HG03135 (cell line): ENCODE results near the gene ESRRB.
"Not testable (repeated sequence)": the region's sequence is repeated elsewhere in the genome, so short reads cannot be mapped to it uniquely, and the experiment has no call there.

ENCODE experiments used
- ATAC-seq: cut with Tn5 transposase; IDR thresholded peaks from one replicate; pipeline ENCODE4 v1.9.1; 2021; ENCODE audit warnings: mild to moderate bottlenecking, moderate library complexity; ENCODE audit not compliant: unreplicated experiment

ESRRB gene

GRCh38 chr14:76536636-76537035 is 160.7 kb downstream of the ESRRB start:
- not testable (repeated sequence) for ATAC-seq

DNA sequence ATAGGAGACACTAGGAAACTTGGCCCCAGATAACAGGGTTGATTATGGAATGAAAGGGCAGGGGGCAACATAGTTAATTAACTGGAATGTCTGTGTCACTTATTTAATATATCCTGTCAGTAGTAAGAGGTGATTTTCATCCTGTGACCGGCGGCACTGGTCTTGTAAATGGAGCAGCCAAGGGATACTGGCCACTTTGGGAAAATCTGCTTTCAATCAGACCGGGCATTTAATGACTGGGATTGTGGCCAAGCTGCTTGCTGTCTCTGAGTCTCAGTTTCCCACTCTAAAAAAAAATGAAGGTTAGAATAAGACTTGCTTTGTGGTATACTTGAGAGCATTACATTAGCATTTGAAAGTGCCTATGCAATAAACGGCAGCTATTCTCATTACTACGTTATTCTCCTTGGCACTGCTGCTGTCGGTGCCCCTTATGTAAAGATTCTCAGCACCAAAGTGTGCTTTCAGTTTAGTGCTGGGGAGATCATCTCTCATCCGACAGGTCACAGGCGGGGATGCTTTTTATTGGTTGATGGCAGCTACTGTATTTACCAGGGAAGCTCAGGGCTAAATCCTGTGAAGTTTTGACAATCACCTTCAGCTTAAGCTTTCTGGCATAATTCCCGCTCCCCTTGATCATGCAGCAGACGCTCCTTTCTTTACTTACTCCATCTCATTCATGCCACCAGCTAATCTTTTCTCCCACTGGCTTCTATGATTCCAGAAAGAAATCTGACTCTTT is 162.1 kb downstream of the ESRRB start:
- ATAC-seq: no peak

GRCh38 chr14:76538648-76539008 is 162.7 kb downstream of the ESRRB start:
- ATAC-seq: no peak

GRCh38 chr14:76539130-76539529 is 163.2 kb downstream of the ESRRB start:
- ATAC-seq: no peak

DNA sequence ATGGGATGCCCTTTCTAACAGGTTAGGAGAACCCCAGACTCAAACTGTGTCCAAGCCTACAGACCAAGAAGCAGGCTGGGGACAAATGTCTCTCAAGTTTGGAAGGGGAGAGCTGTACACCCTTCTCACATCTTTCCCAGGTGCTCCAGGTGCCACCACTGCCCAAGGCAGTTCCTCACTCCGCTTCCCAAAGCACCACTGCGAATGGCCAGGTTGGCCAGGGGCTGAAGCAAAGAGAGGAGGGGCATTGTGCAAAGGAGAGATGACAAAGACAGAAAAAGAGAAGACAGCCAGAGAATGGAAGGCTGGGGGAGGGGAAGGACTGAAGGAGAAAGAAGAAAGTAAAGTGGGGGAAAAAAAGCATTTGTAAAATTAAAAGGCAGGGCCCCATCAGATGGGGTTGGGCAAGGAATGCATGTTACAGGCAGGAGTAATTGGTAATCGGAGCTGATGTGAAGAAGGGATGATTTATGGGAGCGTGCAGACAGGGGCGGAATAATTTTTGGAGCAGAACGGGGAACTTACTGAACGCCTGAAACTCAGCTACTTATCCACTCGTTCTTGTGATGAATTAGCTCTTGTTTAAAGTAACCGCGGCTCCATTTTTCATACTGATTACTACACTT is 165.8 kb downstream of the ESRRB start:
- no peak for ATAC-seq

DNA sequence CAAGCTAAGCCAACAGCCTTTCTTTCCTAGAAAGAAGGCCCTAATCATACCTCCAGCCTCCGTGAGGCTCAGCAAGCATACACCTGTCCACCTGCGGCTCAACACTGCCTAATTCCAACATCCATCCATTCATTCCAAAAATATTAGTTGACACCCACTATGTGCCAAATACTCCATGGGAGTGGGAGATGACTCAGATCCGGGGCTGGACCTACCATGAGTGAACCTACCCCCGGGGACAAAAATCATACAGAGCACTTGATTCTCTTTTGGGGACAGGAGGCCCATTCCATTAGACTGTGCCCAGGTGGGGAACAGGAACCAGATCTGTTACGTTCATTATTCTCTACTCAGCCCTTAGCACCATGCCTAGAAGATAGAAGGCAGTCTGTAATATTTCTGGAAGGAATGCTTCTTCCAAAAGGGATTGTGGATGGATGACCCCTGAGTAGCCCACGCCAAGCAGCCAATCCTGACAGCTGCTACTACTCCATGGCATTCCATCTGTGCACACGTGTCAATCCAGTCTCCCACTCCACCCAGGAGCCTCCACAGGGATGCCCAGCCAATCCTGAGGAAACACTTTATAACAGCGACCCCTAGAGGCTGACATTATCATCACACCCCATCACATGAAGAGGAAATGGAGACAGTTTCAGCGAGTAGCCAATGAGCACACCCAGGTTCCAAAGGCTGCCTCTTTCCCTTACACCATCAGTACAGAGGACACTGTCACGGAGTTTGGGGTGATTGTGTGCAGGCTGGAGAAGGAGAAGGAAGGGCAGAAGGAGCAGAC is 170.7 kb downstream of the ESRRB start:
- no peak for ATAC-seq

- ATAC-seq: no peak
Measured at GRCh38 chr14:76547831-76548230, 171.9 kb downstream of the ESRRB start.

DNA sequence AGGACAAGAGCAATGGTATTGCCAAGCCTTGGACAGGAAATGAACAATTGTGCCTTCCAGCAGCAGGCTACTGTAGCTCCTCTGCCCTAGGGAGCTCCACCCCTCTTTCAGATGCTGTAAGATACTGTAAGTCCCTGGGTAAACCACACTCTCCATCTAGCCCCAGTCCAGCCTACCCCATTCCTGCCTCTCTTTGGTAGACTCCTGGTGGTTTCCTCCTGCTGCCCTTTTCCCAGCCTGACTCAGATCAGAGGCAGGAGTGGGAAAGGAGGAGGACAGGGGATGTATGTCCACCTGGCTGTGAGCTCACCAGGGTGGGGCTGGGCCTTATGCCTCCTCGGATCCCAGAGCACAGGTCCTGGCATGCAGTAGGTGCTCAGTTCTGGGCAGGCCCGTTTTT is 174.6 kb downstream of the ESRRB start:
- no peak for ATAC-seq

DNA sequence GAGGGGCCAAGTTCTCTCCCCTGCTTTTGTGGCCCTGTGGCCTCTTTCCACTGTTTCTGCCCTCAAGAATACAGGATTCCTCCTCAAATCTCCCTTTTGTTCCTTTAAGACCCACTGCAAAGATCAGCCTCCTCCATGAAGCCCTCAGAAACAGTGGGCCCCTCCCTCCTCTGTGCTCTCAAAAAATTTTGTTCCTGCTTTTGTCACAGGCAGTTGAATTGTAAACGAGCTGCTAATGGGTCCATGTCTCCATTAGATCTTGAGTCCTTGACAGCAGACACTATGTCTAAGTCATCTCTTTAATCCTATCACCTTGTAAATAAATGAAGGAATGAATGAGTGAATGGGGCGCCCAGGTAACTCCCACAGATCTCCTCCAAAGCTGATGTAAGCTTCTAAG is 175.2 kb downstream of the ESRRB start:
- ATAC-seq: no peak
